ENCODE results near the gene FBXO44.

The FBXO44 gene

DNA sequence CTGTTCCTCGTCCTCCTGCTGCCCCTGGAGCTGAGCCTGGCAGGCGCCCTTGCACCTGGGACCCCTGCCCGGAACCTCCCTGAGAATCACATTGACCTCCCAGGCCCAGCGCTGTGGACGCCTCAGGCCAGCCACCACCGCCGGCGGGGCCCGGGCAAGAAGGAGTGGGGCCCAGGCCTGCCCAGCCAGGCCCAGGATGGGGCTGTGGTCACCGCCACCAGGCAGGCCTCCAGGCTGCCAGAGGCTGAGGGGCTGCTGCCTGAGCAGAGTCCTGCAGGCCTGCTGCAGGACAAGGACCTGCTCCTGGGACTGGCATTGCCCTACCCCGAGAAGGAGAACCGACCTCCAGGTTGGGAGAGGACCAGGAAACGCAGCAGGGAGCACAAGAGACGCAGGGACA lies 51.6 kb downstream of the FBXO44 start:
- DNase-seq (ENCODE audit: low read depth in 4 of 4, low spot score in 1 of 4), result no peak

DNA sequence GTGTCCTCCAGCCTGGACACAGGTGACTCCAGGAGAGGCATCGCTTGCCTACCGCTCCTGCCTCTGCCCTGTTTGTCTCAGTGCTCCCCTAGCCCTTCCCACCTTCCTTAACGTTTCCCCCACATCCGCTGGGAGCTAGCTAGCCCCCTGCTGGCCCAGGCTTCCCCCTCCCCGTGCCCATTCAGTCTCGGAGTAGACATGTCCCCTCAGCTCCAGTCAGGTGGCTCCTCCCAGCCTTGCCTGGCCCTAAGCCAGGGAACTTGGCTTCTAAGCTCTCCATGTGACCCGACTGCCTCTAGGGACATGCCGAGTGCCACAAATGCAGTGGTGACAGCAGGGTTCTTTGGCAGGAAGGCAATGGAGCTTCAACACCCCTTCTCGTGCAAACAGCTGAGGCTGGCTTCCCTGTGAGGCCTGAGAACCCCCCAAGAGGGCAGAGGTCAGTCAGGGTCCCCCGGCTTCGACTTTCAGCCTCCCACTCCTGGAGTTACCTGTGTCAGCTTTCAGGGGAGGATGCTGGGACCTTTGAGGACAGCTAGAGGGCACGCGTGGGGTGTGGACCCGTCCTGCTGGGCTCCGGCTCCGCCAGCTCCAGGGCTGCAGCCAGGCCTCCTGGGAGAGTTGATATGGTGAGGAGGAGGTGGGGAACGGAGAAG lies 53.1 kb downstream of the FBXO44 start:
- no peak for DNase-seq (ENCODE audit: low read depth in 4 of 4, low spot score in 1 of 4)

- DNase-seq (ENCODE audit: low read depth in 4 of 4, low spot score in 1 of 4), result no peak
These were observed 54.1 kb downstream of the FBXO44 start for GRCh38 chr1:11708554-11709350.

DNA sequence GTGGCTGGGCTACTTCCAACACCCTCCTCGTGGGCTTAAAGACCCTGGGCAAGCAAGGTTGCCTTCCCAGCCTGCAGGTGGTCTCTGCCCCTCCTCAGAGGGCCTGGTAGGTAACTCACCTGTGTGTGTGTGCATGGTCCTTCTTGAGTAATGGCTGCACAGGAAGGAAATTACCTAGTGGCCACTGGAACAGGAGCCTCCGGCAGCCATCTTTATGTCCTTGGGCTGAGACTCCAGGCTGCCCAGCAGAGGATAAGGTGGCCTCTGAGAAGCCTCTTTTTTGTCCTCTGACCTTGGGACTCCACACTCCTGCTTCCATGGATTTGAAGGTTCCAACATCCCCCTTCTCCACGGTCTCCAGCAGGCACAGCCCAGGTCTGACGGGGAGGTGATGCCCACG lies 56.8 kb downstream of the FBXO44 start:
- DNase-seq (ENCODE audit: low read depth in 4 of 4, low spot score in 1 of 4), result no peak

DNA sequence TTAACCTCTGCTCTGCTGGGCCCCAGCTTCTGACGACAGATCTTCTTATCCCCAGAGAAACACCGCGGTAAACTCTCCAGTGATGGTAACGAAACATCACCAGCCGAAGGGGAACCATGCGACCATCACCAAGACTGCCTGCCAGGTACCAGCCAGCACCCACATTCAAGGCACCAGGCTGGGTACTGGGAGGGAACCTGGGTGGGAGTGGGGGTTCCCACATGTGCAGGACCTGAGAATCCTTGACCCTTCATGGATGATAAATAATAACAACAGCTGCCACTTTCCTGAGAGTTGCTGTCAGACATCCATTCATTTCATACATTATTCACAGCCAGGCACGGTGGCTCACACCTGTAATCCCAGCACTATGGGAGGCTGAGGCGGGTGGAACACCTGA lies 57.6 kb downstream of the FBXO44 start:
- no peak for DNase-seq (ENCODE audit: low read depth in 4 of 4, low spot score in 1 of 4)
